T-helper 17 cell (primary cell): ENCODE results near the gene CFAP210. TPM values are rescaled to one million over a fixed set of nuclear protein-coding genes. Genes with fewer than 3 reads are reported as not detected.
"Not testable (repeated sequence)": the region's sequence is repeated elsewhere in the genome, so short reads cannot be mapped to it uniquely, and the experiment has no call there.

Source experiments
- ATAC-seq: fragments of 150-1000 bp; cut with Tn5 transposase; 2 replicates; pipeline ENCODE4 v1.10.0; 2021; ENCODE audit warnings: mild to moderate bottlenecking, moderate library complexity
- DNase-seq, 3 donors: peaks; one replicate each; pipeline versions ENCODE4 v3.0.0 to v3.0.0-alpha.2; 2020 to 2021
- H3K9me3 ChIP-seq: one replicate; pipeline ENCODE4 v1.7.0; 2013; ENCODE audit warnings: low read length, mild to moderate bottlenecking; ENCODE audit not compliant: control insufficient read depth, poor library complexity, severe bottlenecking
- H3K27ac Mint-ChIP-seq: one replicate; pipeline ENCODE4 v1.8.0; 2022; ENCODE audit warnings: mild to moderate bottlenecking, moderate library complexity, mixed read lengths
- H3K27me3 Mint-ChIP-seq: one replicate; pipeline ENCODE4 v1.8.0; 2022; ENCODE audit warnings: mixed read lengths
- H3K36me3 Mint-ChIP-seq: one replicate; pipeline ENCODE4 v1.8.0; 2022; ENCODE audit warnings: low read depth, mixed read lengths
- H3K4me1 Mint-ChIP-seq: one replicate; pipeline ENCODE4 v1.8.0; 2022; ENCODE audit warnings: mild to moderate bottlenecking, mixed read lengths
- H3K4me3 Mint-ChIP-seq: one replicate; pipeline ENCODE4 v1.8.0; 2022; ENCODE audit warnings: mild to moderate bottlenecking, moderate library complexity, mixed read lengths
- total RNA-seq, 4 donors: library from RNA in 2 of 4; stranded (reverse) in 2 of 4; gene quantifications; one replicate each; pipeline ENCODE4 v1.2.3 and lab custom pipeline; 2022 to 2026

The CFAP210 gene
- total RNA-seq, 2 donors from 2014 or later, result 1.6 to 3.7 TPM

GRCh38 chr2:169704160-169704708, 10.0 kb upstream of the CFAP210 start:
- peaks cover 2% of the 10 kb centered on the region for H3K4me1 Mint-ChIP-seq
- no peak for DNase-seq
- no peaks in the 10 kb centered on the region for H3K27me3 Mint-ChIP-seq
- H3K27ac Mint-ChIP-seq, result no peak overlapping the region
- no peak for ATAC-seq
- no peak overlapping the region for H3K4me3 Mint-ChIP-seq
- H3K9me3 ChIP-seq, result no peaks in the 10 kb centered on the region
- peaks cover 7% of the 10 kb centered on the region for H3K36me3 Mint-ChIP-seq

- ATAC-seq (no peak), DNase-seq (no peak)
- Mint-ChIP-seq H3K27me3 (no peaks in the 10 kb centered on the region), H3K27ac (no peak overlapping the region), H3K36me3 (peaks cover 10% of the 10 kb centered on the region), H3K4me1 (peaks cover 2% of the 10 kb centered on the region), H3K4me3 (no peak overlapping the region)
- H3K9me3 ChIP-seq, result no peaks in the 10 kb centered on the region
Observed at GRCh38 chr2:169702996-169703395, 8.8 kb upstream of the CFAP210 start.

- H3K27me3 Mint-ChIP-seq, H3K27ac Mint-ChIP-seq, H3K36me3 Mint-ChIP-seq, H3K9me3 ChIP-seq, H3K4me3 Mint-ChIP-seq, ATAC-seq, DNase-seq: not testable (repeated sequence)
- peaks cover 11% of the 10 kb centered on the region for H3K4me1 Mint-ChIP-seq
Observed at GRCh38 chr2:169699173-169699572, 5.0 kb upstream of the CFAP210 start.

GRCh38 chr2:169696381-169696780, 2.2 kb upstream of the CFAP210 start:
- Mint-ChIP-seq H3K4me3 (no peak overlapping the region), H3K27me3 (no peaks in the 10 kb centered on the region), H3K27ac (no peak overlapping the region), H3K4me1 (peaks cover 18% of the 10 kb centered on the region), H3K36me3 (peaks cover 7% of the 10 kb centered on the region)
- peaks cover 3% of the 10 kb centered on the region for H3K9me3 ChIP-seq
- no peak for ATAC-seq
- no peak for DNase-seq

GRCh38 chr2:169694894-169695260, 672 bp upstream of the CFAP210 start:
- ATAC-seq (no peak), DNase-seq (no peak)
- peaks cover 6% of the 10 kb centered on the region for H3K9me3 ChIP-seq
- H3K4me3 Mint-ChIP-seq, result peak overlapping the region; percentile 92
- peaks cover 18% of the 10 kb centered on the region for H3K4me1 Mint-ChIP-seq
- no peaks in the 10 kb centered on the region for H3K27me3 Mint-ChIP-seq
- peak overlapping the region; percentile 96 for H3K27ac Mint-ChIP-seq
- peaks cover 7% of the 10 kb centered on the region for H3K36me3 Mint-ChIP-seq

GRCh38 chr2:169693360-169693759, 845 bp downstream of the CFAP210 start:
- DNase-seq (no peak), ATAC-seq (no peak)
- H3K27ac Mint-ChIP-seq, result peak overlapping the region; percentile 96
- peak overlapping the region; percentile 92 for H3K4me3 Mint-ChIP-seq
- no peaks in the 10 kb centered on the region for H3K36me3 Mint-ChIP-seq
- H3K27me3 Mint-ChIP-seq, result no peaks in the 10 kb centered on the region
- peaks cover 15% of the 10 kb centered on the region for H3K4me1 Mint-ChIP-seq
- peaks cover 6% of the 10 kb centered on the region for H3K9me3 ChIP-seq

- peaks cover 15% of the 10 kb centered on the region for H3K4me1 Mint-ChIP-seq
- no peak overlapping the region for H3K4me3 Mint-ChIP-seq
- H3K27me3 Mint-ChIP-seq, result no peaks in the 10 kb centered on the region
- peaks cover 6% of the 10 kb centered on the region for H3K9me3 ChIP-seq
- no peaks in the 10 kb centered on the region for H3K36me3 Mint-ChIP-seq
- ATAC-seq, result no peak
- peak overlapping the region; percentile 0 for H3K27ac Mint-ChIP-seq
- DNase-seq, result no peak
Observed at GRCh38 chr2:169692718-169693117, 1.5 kb downstream of the CFAP210 start.

GRCh38 chr2:169690958-169691357, 3.2 kb downstream of the CFAP210 start:
- DNase-seq, result no peak

GRCh38 chr2:169687943-169688342, 6.3 kb downstream of the CFAP210 start:
- H3K27me3 Mint-ChIP-seq, DNase-seq: not testable (repeated sequence)

More at GRCh38 chr2:169690958-169691357, 3.2 kb downstream of the CFAP210 start:
- peaks cover 6% of the 10 kb centered on the region for H3K9me3 ChIP-seq
- H3K4me3 Mint-ChIP-seq, result no peak overlapping the region
- ATAC-seq, result no peak
- H3K36me3 Mint-ChIP-seq, result no peaks in the 10 kb centered on the region
- no peak overlapping the region for H3K27ac Mint-ChIP-seq
- H3K27me3 Mint-ChIP-seq, result no peaks in the 10 kb centered on the region
- H3K4me1 Mint-ChIP-seq, result peaks cover 15% of the 10 kb centered on the region

GRCh38 chr2:169686825-169687224, 7.4 kb downstream of the CFAP210 start:
- H3K36me3 Mint-ChIP-seq, ATAC-seq, H3K27me3 Mint-ChIP-seq, H3K4me1 Mint-ChIP-seq, H3K9me3 ChIP-seq, H3K27ac Mint-ChIP-seq, H3K4me3 Mint-ChIP-seq, DNase-seq: not testable (repeated sequence)

More at GRCh38 chr2:169687943-169688342, 6.3 kb downstream of the CFAP210 start:
- not testable (repeated sequence) for H3K27ac Mint-ChIP-seq, H3K36me3 Mint-ChIP-seq, ATAC-seq, H3K4me3 Mint-ChIP-seq, H3K9me3 ChIP-seq, H3K4me1 Mint-ChIP-seq

GRCh38 chr2:169684712-169685111, 9.5 kb downstream of the CFAP210 start:
- not testable (repeated sequence) for DNase-seq, H3K4me1 Mint-ChIP-seq, H3K9me3 ChIP-seq, H3K27ac Mint-ChIP-seq, H3K4me3 Mint-ChIP-seq, ATAC-seq, H3K36me3 Mint-ChIP-seq, H3K27me3 Mint-ChIP-seq

- no peak for DNase-seq
- Mint-ChIP-seq H3K27me3 (no peaks in the 10 kb centered on the region), H3K4me1 (no peaks in the 10 kb centered on the region), H3K4me3 (no peak overlapping the region), H3K36me3 (no peaks in the 10 kb centered on the region), H3K27ac (peak overlapping the region; percentile 2)
- no peak for ATAC-seq
- H3K9me3 ChIP-seq, result no peaks in the 10 kb centered on the region
Observed at GRCh38 chr2:169684135-169684565, 10.1 kb downstream of the CFAP210 start.

GRCh38 chr2:169683425-169684134, 10.6 kb downstream of the CFAP210 start:
- peak overlapping the region; percentile 5 for H3K4me3 Mint-ChIP-seq
- no peaks in the 10 kb centered on the region for H3K36me3 Mint-ChIP-seq
- peak overlapping the region; percentile 2 for H3K27ac Mint-ChIP-seq
- H3K9me3 ChIP-seq, result no peaks in the 10 kb centered on the region
- peak; percentile 25 for ATAC-seq
- H3K27me3 Mint-ChIP-seq, result no peaks in the 10 kb centered on the region
- no peaks in the 10 kb centered on the region for H3K4me1 Mint-ChIP-seq
- DNase-seq, result no peak

GRCh38 chr2:169683054-169683424, 11.2 kb downstream of the CFAP210 start:
- ATAC-seq (peak; percentile 17), DNase-seq (no peak)
- Mint-ChIP-seq H3K27me3 (no peaks in the 10 kb centered on the region), H3K4me3 (peak overlapping the region; percentile 5), H3K4me1 (no peaks in the 10 kb centered on the region), H3K27ac (no peak overlapping the region), H3K36me3 (no peaks in the 10 kb centered on the region)
- H3K9me3 ChIP-seq, result no peaks in the 10 kb centered on the region
